KMS-11 (cell line): ENCODE data around the gene C1orf232.

Source experiments
- H2AFZ ChIP-seq: fragments of 200-600 bp; sonication (generic); 2 replicates; pipeline ENCODE4 v1.6.1; 2016; ENCODE audit warnings: antibody characterized with exemption, mixed run types, low read depth
- H3K27ac ChIP-seq: fragments of 200-600 bp; sonication (generic); 2 replicates; pipeline ENCODE4 v1.6.1; 2016; ENCODE audit warnings: mild to moderate bottlenecking, mixed run types
- H3K27me3 ChIP-seq: fragments of 200-600 bp; sonication (generic); 2 replicates; pipeline ENCODE4 v1.6.1; 2017; ENCODE audit warnings: mild to moderate bottlenecking, low read depth, mixed run types, moderate library complexity; ENCODE audit not compliant: insufficient read depth
- H3K36me3 ChIP-seq: fragments of 200-600 bp; sonication (generic); 2 replicates; pipeline ENCODE4 v1.6.1; 2017; ENCODE audit warnings: mild to moderate bottlenecking, mixed run types; ENCODE audit not compliant: insufficient read depth
- H3K4me1 ChIP-seq: fragments of 200-600 bp; sonication (generic); 2 replicates; pipeline ENCODE4 v1.6.1; 2016; ENCODE audit warnings: mild to moderate bottlenecking, low read depth, mixed run types; ENCODE audit not compliant: poor library complexity, severe bottlenecking
- H3K4me2 ChIP-seq: fragments of 200-600 bp; sonication (generic); 2 replicates; pipeline ENCODE4 v1.7.0; 2016; ENCODE audit warnings: mild to moderate bottlenecking, mixed run types
- H3K4me3 ChIP-seq: fragments of 200-600 bp; sonication (generic); IDR thresholded peaks from 2 replicates; pipeline ENCODE4 v1.6.1; 2017; ENCODE audit warnings: low read depth, low read length, mixed read lengths; ENCODE audit not compliant: insufficient read depth
- H3K79me2 ChIP-seq: fragments of 200-600 bp; sonication (generic); 2 replicates; pipeline ENCODE4 v1.6.1; 2016; ENCODE audit warnings: low read depth, mixed run types; ENCODE audit not compliant: insufficient read depth
- H3K9ac ChIP-seq: fragments of 200-600 bp; sonication (generic); 2 replicates; pipeline ENCODE4 v1.6.1; 2016; ENCODE audit warnings: mild to moderate bottlenecking, mixed run types
- H4K20me1 ChIP-seq: fragments of 200-600 bp; sonication (generic); 2 replicates; pipeline ENCODE4 v1.6.1; 2016; ENCODE audit warnings: mild to moderate bottlenecking, mixed run types; ENCODE audit not compliant: insufficient read depth
- CTCF ChIP-seq: fragments of 200-600 bp; sonication (generic); conservative IDR thresholded peaks from 2 replicates; pipeline ENCODE4 v1.6.1; 2017; ENCODE audit warnings: low read depth, mild to moderate bottlenecking, antibody characterized with exemption, low read length, moderate library complexity, mixed read lengths

The C1orf232 gene

DNA sequence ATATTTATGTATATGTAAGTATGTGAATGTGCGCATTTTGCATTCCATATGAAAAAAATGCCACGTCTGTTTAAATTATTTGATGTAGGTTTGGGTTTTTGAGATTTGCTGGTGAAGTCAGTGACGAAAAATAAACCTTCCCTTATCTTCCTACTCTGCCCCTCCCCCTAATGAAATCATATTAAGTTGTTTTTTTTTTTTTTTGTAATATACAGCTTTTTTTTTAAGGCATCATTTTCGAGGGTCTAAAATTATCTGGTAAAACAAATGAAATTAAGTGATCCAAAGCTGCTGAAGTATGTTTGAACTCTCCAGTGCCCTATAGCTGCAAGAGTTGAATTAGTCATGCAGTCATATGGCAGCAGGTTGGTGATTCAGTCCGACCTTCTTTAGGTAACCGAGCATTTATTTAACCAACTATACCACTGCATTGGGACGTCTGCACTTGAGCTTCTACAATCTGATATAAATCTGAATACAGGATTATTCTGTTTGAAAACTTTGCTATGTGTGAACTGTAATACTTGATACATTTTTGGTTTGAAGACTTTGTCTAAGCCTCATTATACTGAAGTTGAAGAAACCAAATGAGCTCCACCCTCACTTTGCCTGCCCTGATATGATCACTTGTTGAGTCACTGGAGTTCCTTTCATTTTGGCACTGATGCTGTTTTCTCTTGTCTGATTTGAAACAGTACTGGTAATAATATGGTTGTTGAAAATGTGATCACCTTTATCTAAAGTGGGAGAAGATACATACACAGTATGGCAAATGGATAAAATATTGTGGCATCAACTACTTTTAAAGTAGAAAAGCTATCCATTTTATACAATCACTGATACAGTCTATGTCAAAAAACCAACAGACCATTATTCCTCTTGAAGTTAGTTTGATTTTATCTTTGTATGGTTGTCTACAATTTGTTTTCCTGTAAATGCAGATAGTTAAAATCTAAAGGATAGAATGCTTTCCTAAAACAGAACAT, 45.5 kb downstream of the C1orf232 start:
- H3K4me1 ChIP-seq: peaks cover 90% of the 10 kb centered on the region
- H3K4me2 ChIP-seq: no peak overlapping the region
- H3K27me3 ChIP-seq: no peaks in the 10 kb centered on the region
- TF ChIP-seq CTCF: no peak
- no peak overlapping the region for H2AFZ ChIP-seq
- H4K20me1 ChIP-seq: no peaks in the 10 kb centered on the region
- H3K36me3 ChIP-seq: no peaks in the 10 kb centered on the region
- no peak overlapping the region for H3K27ac ChIP-seq
- H3K79me2 ChIP-seq: peaks cover 3% of the 10 kb centered on the region; the same call in 1 of the 2 replicates
- H3K4me3 ChIP-seq: no peak overlapping the region
- H3K9ac ChIP-seq: no peak overlapping the region

- Histone ChIP-seq H3K9ac (no peak overlapping the region), H3K4me3 (no peak overlapping the region), H3K27me3 (no peaks in the 10 kb centered on the region), H3K4me2 (no peak overlapping the region), H3K27ac (no peak overlapping the region), H2AFZ (no peak overlapping the region), H4K20me1 (no peaks in the 10 kb centered on the region), H3K36me3 (no peaks in the 10 kb centered on the region), H3K4me1 (peaks cover 90% of the 10 kb centered on the region), H3K79me2 (peaks cover 3% of the 10 kb centered on the region; the same call in 1 of the 2 replicates)
- TF ChIP-seq CTCF: no peak
These were observed 46.6 kb downstream of the C1orf232 start for GRCh38 chr1:26121854-26122773.

GRCh38 chr1:26119892-26120608, 48.7 kb downstream of the C1orf232 start:
- Histone ChIP-seq H3K9ac (peak overlapping the region; percentile 38; the same call in 1 of the 2 replicates), H3K36me3 (no peaks in the 10 kb centered on the region), H3K4me1 (peaks cover 73% of the 10 kb centered on the region), H2AFZ (peak overlapping the region; percentile 32; the same call in 1 of the 2 replicates), H4K20me1 (no peaks in the 10 kb centered on the region), H3K4me2 (peak overlapping the region; percentile 94), H3K4me3 (peak overlapping the region; percentile 33), H3K27ac (peak overlapping the region; percentile 79), H3K79me2 (peaks cover 3% of the 10 kb centered on the region; the same call in 1 of the 2 replicates), H3K27me3 (no peaks in the 10 kb centered on the region)
- no peak for TF ChIP-seq CTCF
